ENCODE measurements around the gene SCYL3.
"Not testable (repeated sequence)": the region's sequence is repeated elsewhere in the genome, so short reads cannot be mapped to it uniquely, and the experiment has no call there.

SCYL3 gene

DNA sequence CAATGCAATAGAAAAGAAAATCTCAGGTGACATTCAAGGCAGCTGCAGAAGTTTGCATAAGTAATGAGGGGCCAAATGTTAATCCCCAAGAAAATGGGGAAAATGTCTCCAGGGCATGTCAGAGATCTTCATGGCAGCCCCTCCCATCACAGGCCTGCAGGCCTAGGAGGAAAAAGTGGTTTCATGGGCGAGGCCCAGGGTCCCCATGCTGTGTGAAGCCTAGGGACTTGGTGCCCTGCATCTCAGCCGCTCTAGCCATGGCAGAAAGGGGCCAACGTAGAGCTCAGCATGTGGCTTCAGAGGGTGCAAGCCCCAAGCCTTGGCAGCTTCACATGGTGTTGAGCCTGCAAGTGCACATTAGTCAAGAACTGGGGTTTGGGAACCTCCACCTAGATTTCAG lies 21.7 kb downstream of the SCYL3 start:
- not testable (repeated sequence) for DNase-seq (ENCODE audit: low spot score)

DNA sequence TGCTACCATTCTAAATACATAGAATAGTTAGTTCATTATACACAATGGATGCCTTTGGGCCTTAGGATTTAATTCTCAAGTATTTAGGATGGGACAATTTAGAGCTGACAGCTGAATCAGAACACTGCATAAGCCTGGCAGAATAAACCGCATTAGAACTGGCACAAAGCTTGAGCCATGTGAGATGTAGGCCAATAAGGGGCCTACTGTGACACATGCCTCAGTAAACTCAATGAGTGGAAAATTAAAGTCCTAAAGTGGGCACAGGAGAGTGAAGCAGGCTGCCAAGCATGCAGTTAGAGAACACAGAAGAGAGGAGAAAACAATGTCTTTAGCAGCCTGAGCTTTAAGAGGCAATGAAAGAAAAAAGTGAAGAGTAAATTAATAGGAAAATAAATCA lies 24.3 kb downstream of the SCYL3 start:
- no peak for DNase-seq (ENCODE audit: low spot score)

DNA sequence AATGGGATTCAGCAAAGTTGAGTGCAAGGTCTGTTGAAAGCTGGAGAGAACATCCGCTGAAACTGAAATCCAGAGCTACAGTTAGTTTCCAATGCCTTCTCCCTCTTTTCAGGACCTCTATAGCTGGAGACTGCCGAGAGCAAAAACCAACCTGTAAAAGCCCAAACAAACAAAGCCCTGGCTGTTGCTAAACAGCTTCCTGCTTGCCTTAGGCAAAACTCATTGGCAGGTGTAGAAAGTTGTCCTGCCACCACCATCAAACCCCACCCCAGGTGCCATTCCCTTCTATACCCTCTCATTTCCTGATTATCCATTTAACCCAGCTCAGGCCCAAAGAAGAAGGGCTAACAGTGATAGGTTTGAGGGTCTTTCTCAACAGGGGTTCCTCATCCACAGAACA lies 24.7 kb downstream of the SCYL3 start:
- no peak for DNase-seq (ENCODE audit: low spot score)

DNA sequence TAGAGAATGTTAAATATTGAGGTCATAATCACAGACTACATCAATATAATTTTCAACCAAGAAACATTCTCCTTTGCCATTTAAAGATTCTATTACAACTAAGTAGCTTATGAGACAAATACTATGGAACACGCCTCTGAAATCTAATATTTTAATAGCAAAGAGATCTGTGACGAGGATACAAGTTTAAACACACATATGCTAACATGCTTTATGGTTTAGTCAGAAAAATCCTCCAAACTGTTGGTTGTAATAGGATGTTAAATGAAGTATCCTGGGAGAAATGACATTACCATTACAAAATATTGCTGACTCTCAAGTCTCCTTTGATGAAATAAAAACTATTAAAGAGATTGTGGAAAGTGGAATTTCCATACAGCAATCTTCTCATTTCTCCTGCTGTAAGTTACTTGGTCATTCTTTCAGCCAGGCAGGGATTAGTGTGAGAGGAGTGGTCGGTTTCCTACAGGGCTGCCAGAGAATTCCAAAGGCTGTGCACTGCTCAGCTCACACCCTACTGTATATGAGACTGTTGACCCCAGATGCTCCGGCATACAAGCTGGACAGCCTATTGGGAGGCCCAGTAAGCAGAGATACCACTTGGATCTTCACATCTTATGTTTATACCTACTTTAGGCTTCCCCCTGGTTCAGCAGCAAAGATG lies 26.6 kb downstream of the SCYL3 start:
- DNase-seq (ENCODE audit: low spot score), result no peak

DNA sequence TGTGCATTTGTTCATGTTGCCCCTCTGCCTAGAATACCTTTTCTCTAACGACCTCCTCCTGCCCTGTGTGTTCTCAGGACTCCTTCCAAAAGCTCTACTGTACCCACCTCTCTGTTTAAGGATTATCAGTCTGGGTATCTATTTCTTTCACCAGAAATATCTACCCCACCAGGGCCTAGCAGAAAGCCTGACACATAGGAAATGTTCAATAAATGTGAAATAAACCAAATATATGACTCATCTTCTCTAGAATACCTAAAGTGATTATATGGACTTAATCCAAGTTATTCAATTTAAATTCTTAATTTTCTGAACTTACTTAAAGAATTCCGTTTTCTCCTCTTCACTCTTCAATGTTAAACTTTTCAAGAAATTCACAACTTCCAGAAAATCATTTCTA lies 27.1 kb downstream of the SCYL3 start:
- DNase-seq (ENCODE audit: low spot score), result no peak

DNA sequence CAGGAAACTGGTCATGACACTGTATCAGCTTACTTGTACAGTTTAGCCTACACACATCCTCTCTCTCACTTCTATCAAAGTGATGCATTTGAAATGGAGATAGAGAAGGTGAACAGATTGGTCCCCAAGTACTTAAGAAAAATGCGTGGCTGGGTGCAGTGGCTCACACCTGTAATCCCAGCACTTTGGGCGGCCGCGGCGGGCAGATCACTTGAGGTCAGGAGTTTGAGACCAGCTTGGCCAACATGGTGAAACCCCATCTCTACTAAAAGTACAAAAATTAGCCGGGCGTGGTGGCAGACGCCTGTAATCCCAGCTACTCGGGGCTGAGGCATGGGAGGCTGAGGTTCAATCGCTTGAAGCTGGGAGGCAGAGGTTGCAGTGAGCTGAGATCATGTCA lies 29.2 kb downstream of the SCYL3 start:
- DNase-seq (ENCODE audit: low spot score), result not testable (repeated sequence)

DNA sequence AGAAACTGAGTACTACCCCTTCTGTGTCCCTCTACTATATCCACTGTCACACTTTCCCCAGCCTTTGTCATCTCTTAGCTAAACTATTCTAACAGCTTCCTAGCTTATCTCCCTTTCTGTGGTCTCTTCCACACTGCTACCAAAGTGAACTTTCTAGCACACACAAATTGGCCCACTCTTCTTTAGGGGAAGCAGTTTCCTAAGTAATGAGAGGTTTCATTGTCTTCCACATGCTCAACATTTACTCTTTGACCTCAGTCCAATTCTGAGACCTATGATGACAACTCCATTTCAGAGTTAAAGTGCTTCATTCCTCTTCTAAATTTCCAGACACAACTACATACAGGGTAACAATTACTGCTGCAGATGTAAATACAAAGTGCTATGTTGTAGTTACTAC lies 32.9 kb downstream of the SCYL3 start:
- DNase-seq (ENCODE audit: low spot score), result no peak

DNA sequence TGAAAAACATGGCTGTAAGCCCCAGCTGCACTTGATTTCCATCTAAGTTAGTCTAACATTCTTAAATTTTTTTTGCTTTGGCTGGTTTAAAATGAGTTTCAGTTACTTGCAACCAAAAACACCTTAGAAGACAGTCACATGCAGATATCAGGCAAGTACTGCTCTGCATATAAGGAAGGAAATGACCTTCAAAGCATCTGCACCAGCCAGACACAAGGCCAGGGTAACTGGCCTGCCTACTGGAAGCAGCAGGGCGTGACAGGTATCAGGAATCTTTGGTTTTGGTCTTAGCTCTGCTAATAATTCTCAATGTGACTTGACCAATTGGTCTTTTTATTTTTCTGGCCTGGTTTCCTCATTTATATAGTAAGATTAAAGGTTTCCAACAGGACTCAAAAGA lies 33.5 kb downstream of the SCYL3 start:
- no peak for DNase-seq (ENCODE audit: low spot score)

DNA sequence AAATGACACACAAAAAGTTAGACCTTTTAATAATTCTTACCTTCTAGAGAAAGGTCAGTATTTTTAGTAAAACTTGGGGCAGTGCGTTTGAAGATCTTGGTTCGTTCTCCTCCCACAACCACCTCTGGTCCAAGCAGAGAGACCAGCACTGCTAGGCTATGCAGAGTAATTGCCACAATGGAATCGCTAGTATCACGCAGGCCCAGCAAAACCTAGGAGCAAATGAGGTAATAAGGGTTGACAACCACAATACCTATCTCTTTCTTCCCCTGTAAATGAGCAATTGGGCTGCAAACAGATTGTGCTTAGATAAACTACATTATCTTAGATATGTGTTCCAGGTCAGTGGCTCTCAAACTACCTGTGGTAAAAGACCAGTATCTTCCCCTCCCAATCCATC lies 34.7 kb downstream of the SCYL3 start:
- DNase-seq (ENCODE audit: low spot score), result no peak

DNA sequence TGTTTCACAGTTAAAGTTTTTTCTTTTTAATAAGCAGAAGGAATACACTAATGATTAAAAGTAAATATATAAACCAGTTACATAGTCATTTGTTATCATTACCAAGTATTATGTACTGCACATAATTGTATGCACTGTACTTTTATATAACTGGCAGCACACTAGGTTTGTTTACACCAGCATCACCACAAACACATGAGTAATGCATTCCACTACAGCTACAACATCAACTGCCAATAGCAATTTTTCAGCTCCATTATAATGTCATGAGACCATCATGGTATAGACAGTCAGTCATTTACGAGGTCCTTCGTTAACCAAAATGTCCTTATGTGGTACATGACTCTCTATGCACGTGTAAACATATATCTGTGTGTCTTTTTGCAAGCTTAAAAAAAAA lies 35.2 kb downstream of the SCYL3 start:
- DNase-seq (ENCODE audit: low spot score), result no peak

DNA sequence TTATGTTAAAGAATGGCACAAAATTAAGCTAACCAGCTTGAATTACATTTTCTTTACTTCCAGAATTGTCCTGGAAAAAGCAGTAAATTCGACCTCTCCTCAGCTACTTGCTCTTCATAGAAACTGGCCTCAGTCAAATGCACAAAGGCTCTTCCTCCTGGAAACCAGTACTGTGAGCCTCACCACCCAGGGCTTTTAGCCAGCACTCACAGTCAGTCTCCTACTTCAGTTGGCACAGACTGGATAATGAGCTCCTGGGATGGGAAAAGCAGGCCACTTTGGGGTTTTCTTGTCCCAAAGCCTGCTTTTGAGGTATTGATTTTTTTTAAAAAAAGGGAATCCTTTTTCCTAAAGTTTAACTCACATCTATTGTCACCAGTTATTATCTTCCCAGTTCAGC lies 40.4 kb downstream of the SCYL3 start:
- DNase-seq (ENCODE audit: low spot score), result no peak

DNA sequence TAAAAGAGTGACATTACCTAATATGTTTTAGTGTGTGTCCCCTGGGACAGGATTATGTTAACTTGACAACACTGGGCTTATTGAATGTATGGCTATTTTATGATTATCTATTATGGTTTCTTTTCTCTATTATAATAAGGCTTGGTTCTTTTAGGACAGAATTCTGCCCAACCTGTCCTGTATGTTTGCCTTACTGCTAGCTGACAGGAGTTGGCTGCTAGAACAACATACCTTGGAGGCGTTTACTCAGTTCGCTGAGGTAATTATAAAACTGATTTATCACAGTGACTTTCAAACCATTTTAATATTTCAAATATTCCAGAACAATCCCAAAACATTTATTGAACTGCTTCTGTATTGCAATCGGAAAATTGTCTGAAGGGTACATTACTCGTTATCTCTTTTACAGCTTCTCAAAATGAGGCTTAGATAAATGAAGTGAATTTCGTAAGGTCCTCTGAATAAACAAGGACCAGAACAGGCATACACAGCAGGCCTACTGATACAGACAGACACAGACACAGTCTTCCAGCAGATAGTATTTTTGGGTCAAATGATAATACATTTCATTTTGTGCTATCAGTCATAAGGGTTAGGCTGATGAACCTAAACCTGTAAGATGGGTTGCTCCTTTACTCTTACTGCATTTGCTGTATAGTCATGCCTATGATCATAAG lies 44.2 kb downstream of the SCYL3 start:
- no peak for DNase-seq (ENCODE audit: low spot score)

DNA sequence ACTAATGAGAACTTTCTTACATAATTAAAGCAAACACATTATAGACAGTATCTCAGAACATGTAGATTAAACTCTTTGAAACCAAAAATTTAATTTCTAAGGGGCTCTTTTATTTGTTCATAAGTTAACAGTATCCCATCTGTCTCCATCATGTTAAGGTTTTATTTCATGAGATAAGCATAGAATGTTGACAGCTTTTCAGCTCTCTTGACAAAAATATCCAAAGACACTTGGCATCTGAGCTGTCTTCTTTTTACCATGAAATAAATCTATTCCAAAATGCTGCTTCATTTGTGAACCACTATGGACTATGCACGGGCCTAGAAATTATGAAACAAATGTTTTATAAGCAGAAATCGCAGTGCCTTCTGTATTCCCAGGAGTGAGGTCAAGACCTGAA lies 45.2 kb downstream of the SCYL3 start:
- no peak for DNase-seq (ENCODE audit: low spot score)

DNA sequence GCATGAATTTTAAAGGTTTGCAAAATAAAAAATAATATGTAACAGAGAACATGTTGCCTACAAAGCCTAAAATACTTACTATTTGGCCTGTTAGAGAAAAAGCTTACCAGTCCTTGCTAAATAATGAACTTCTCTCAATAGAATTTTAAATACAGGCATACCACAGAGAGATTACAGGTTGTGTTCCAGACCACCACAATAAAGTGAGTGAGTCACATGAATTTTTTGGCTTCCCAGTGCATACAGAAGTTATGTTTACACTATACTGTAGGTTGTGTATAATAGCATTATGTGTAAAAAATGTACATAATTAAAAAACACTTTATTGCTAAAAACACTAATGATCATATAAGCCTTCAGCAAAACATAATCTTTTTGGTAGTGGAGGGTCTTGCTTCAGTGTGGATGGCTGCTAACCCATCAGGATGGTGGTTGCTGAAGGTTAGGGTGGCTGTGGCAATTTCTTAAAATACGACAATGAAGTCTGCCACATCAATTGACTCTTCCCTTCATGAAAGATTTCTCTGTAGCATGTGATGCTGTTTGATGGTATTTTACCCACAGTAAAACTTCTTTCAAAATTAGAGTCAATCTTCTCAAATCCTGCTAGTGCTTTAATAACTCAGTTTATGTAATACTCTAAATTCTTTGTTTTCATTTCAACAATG lies 48.6 kb downstream of the SCYL3 start:
- no peak for DNase-seq (ENCODE audit: low spot score)

DNA sequence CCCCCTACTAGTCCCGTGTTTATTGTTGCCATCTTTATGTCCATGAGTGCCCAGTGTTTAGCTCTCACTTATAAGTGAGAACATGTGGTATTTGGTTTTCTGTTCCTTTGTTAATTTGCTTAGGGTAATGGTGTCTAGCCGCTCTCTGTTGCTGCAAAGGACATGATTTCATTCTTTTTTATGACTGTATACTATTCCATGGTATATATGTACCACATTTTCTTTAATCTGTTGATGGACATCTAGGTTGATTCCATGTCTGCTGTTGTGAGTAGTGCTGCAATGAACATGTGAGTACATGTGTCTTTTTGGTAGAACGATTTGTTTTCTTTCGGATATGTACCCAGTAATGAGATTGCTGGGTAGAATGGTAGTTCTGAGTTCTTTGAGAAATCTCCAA lies 54.8 kb downstream of the SCYL3 start:
- no peak for DNase-seq (ENCODE audit: low spot score)

DNA sequence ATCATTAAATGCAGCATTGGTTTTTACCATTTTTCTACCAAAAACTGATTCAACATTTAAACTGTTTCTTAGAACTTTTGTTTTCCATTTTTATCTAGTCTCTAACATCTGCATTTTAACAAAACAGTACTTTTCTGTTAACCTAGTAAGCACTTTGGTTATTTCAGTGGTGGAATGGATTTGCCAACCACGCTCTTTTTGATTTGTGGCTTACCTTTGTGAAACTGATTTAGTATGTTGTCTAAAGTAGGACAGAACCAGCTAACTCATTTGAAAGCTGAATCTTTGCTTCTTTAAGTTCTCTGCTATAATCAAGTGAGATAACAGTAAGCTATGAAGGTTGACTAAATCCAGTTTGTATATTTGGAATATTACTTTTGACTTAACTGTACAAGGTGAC lies 57.5 kb downstream of the SCYL3 start:
- DNase-seq (ENCODE audit: low spot score), result no peak

DNA sequence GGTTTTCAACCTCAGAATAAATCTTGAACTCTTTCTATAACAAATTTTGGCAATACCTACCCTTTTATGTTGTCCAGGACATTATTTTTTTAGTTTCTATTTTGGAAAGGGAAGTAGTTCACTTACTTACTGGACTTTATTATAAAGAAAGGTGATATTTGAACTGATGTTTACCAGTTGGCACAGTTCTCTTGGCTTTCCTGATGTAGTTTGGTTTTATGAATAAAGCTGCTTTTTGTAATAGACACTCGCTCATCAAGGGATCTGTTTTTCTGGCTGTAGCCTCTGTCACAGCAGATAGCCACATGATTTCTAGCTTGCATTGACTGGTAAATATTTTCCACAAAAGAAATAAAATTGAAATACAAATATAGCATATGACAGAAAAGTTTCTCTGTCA lies 58.0 kb downstream of the SCYL3 start:
- DNase-seq (ENCODE audit: low spot score), result no peak

DNA sequence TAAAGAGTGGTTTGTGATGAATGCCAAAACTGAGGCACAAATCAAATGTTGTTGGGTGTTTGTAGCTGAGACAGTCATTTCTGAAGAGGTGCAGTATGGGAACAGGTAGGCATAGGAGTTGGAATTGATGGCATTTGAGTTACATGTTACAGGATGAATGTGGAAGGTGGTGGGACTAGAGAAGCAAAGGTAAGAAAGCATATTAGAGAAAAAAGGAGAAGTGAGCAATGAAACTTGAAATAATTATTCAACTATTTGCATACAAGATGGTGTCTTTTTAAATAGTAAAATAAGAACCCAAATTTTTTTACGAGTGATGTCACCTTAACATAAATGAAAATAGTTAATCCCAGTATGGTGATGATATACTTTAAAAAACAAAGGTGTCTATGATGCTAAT lies 58.8 kb downstream of the SCYL3 start:
- no peak for DNase-seq (ENCODE audit: low spot score)

DNA sequence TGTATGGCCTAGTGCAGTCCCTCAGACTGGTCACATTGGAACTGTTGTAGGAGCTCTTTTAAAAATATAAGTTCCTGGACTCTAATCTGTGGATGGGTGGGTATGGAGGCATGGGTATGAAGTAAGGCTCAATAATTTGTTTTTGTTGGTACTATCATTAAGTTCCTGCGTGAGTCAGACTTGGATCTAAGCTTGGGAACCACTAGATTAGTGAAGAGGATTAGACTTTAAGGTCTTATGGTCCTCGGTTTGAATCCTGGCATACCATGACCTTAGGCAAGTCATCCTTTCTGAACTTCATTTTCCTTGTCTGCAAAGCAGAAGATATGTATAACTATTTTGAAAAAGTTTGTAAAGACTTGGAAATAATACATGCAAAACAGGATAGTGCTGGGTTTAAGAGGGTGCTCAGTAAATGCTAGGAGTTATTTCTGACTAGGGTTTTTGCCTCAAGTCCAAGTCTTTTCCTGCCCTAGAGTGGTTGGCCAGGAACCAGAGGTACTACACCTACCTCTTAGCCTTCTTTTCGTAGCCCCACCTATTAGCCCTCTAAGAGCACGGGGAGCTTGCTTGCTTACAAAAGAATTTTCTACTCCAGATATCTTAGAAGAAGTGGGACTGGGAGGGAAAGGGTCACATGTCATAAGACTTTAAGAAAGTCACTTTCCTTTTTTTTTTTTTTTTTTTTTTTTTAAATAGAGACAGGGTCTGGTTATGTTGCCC lies 60.4 kb downstream of the SCYL3 start:
- DNase-seq (ENCODE audit: low spot score), result no peak

DNA sequence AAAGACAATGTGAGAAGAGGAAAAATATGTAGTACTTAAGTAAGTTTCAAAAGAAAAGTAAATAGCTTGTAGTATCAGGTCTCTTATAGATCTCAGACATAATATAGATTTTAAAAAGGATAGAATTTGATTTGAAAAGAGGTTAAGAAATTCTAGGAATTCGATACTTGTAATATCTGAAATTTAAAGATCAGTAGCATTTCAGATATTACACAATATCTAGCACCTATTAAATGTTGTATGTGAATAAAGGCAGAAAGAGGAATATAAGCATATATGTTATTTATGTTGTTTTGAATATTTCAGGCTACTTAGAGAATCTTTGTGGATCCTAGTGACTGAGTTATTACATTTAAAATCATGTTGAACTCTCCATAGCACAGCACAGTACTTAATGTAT lies 64.0 kb downstream of the SCYL3 start:
- DNase-seq (ENCODE audit: low spot score), result no peak

DNA sequence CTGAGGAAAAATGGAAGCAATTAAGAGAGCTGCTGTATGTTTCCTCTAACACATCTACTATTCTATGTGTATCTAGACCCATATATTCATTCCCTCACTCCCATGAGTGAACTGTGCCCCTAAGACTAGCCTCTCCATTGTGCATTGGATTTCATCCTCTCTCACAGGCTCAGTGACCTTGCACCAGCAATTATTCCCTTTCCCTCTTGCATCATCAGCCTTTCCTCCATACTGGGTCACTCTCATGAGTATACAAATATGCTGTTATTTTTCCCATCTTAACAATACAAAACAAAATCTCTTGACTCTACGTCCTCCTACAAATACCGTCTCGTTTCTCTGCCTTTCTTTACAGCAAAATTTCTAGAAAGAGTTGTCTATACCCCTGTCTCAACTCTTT lies 69.5 kb downstream of the SCYL3 start:
- DNase-seq (ENCODE audit: low spot score), result no peak

DNA sequence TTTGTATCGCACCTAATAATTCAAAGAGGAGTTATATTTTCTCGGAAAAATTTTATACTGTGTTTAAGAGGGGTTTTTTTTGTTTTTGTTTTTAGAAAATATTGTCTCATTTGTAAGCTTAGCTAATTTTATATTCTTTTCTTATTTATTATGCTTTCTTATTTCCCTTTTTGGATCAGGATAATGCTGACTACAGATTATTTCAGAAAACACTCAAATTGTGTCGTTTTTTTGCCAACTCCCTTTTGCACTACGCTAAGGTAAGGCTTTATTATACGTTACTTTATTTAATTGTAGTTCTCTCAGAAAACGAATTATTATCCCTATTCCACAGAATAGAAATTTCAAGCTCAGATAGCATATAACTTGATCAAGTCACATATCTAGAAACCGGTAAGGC lies 72.2 kb downstream of the SCYL3 start:
- no peak for DNase-seq (ENCODE audit: low spot score)

DNA sequence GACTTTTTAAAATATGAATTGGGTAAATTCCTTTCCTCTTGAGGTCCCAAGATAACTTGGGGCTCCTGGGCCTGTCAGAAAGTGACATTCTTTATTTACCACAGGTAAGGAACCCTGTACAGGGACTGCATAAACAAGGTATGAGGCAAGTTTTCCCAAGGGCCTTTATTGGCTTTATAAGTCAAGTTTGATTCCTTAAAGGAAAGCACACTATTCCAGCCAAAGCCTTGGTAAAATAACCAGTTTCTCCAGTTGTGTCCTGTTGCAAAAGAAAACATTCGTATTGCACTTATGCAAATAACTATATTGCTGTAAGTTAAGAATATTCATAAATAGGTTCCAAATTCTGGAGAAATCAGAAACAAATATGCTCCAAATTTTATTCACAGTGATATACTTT lies 77.1 kb downstream of the SCYL3 start:
- DNase-seq (ENCODE audit: low spot score), result no peak

Measured in CD4-positive, alpha-beta T cell treated with Interleukin-2 at 100 ng/mL for 4 hours (primary cell).